NK-92 treated with Interleukin-12 subunit alpha and Interleukin-12 subunit beta, amount 100 ng/mL, for 24 hours (cell line): Measurements from ENCODE around the gene PKDCC.
A peak's percentile ranks its signal among the peaks of the same experiment; 100 is the strongest.

Source experiments
- DNase-seq: peaks from one replicate; lab custom pipeline; 2025; lab: John Stamatoyannopoulos, UW

PKDCC gene

DNA sequence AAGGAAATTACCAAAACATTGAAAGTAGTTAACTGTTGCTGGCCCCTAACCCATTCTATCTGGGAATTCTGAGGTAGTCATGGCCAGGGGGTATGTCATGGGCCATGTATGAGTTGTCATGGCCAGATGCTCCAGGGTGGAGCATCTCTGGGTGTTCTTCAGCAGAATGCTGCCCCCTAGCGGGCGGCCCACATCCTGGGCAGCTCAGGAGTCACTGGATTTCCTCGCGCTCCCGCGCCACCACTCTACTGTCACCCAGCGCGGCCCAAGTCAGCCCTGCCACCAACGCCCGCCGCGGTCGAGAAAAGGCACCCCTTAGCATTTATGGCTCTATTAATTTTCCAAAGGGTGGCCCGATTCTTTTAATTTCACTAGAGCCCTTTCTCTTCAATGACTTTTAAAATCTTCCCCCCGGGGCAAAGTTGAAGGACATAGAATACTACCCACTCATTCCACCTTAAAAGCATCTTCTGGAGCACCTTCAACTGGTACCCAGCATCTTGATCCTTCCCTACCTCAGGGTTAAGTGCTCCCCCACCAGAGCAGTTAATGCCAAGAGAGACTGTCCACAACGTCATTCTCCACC lies 41.6 kb downstream of the PKDCC start:
- DNase-seq = peak; percentile 16

DNA sequence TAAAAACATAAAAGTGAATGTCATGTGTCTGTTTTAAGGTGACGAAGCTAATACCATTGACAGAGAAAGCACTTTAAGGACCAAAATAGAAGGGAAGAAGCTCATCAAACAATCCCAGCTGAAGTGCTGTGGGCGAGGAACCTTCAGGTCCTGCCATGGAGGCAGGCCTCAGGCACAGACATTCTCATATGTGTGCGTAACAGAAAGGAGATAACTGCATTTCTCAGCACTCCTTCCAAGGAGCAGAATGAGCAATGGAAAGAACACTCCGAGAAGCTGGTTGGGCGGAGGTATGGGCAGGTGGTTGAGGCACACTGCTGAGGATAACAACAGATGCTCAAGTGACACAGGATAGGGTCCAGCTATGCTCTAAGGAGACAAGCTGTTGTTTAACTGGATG lies 42.4 kb downstream of the PKDCC start:
- DNase-seq = no peak

DNA sequence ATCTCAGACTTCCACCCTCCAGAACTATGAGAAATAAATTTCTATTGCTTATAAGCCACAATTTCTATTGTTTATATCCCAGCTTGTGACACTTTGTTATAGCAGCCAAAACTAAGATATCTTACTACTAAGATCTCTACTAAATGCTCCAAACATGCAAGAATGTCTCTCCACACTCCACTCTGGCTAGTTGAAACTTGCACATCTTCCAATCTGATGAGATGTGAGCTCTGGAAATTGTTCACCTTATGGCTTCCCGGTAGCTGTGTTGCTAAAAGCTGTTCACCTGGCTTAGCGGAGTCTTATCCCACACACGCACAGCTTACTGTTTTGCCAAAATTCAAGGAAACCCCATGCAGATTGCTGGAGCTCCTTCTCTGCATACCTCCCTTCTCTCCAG lies 43.9 kb downstream of the PKDCC start:
- DNase-seq = no peak

DNA sequence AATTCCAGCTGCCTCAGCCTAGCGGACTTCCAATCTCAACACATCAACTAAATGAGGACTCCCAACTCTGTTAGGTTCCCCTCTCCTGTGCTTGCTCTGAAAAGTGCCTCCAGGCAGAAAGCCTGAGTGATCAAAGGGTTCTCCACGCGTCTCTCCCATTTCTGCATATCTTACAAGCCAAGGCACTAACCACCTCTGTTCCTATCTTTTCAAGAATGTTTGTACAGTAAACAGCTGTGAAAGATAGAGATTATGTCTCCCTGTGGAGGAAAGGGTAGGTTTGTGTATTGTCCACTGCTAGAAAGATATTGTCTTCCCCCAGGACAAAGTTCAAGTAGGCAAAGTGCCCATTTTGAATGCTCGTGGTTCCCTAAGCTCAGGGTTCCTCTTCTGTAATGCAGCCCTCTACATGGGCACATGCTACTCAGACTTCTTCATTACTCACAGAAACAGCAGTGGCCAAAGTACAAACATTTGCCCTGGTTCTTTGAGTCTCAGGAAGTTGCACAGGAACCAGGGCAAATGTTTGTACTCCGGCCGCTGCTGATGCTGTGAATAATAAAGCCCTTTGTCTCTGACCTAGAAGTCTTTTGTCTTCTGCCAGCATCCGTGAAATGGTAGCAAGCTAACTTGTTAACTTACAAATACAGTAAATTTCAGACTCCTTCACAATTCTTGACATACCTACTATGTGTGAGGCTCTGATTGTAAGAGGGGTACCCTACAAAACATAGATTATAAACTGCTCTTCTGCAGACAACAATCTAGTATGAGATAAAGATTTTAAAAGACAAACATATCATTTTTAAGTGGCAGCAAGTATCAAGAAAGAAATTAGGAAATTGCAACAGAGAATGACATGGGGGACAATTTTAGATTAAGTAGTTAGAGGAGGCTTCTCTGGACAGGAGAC lies 44.5 kb downstream of the PKDCC start:
- no peak for DNase-seq

DNA sequence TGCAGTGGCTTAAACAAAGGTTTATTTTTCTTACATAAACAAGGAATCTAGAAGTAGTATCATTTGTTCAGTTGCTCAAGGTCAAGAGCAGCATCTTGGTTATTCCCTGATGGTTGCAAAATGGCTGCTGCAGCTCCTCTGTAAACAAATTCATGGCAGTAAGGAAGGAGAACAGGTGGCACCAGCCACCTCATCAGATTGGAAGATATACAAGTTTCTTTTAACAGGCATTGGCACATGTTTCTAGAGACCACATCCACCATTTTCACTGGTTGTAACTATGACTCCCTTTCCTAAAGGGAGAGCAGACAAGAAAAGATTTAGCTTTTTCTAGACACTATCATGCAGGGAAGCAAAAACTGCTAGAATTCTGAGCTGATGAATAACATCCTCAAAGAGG lies 46.3 kb downstream of the PKDCC start:
- DNase-seq = no peak

DNA sequence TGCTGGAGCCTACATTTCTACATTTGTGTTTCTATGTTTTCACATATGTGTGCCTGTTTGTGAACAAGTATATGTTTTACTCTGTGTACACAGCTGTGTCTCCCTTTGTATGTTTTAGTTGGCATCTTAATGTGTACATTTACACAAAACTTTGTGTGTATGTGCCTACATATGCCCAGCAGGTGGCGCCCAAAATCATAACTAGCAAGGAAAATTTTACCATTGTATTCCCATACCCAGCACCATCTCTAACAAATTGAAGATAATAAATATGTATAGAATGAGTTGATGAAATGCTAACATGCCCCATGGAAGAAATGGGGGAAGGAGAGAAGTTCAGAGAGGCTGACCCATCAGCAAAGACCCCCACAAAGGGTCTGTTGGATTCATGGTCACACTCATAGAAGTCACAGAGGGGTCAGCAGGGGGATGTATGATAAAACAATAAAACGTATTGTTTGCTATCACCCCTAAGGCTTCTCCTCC lies 48.1 kb downstream of the PKDCC start:
- peak; percentile 35 for DNase-seq

DNA sequence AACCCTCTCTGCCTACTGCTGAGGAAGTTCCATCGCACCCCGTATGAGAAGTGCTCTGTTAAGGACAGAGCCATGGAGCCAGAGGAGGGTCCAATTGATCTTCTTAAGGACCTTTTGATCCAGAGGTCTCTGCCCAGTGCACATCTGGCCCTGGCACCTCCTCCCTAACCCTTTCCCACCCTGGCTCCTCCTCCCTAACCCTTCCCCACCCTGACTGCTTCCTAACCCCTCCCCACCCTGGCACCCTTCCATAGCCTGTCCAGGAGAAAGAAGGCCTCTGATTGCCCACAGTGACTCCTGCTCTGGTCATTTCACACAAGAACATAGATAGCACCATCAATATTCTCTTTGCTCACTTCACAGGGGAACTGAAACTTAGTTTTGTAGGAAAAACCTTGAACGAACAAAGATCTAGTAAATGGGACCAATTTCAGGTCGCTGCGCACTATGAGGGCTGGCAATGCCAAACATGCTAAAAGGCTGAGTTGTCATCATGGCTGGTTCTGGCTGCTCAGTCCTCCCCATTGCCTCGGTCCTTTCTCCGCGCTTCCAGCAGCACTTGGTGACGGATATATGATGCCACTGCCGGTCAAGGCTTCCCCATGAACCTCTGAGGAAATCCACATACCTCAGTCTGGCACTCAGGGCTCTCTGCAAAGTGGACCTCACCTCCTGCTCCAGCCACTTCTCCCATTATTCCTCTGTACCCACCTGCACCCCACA lies 49.2 kb downstream of the PKDCC start:
- DNase-seq = no peak

DNA sequence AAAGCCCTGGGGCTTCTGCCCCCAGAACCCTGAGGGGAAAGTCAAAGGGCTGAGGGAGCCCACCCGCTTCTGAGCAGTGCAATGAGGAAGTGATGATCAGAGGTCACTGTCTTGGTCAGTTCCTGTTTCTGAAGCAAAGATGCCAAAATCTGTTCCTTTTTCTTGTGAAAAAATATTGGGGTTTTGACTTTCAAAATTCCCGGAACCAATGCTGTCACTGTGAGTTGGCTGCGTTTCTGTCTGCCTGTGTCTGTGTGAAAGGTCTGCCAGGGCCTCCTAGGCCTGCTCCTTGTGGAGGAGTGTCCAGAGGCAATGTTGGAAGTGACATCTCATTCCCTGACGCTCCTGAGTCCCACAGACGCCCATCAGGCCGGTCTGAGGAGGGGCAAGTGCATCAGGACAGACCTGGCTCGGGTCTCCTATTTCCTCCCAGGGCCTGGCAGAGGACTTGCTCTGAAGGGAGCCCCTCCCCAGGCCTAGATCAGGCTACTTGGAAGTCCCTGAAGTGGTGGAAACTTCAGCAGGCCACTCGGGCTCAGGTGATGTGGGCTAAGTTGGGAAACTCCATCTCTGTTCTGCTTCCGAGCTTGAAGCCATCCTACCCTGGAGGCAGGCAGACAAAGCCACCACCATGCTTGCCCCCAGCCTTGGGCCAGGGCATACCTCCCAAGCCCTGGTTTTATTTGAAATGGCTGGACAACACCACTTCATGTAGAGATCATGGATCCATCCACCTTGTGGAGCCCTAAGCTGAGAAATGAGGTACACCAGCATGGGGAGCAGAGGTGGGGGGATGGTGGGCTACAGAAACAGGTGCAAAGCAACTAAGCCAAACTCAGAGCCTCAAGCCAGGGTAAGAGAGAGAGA lies 51.0 kb downstream of the PKDCC start:
- no peak for DNase-seq

DNA sequence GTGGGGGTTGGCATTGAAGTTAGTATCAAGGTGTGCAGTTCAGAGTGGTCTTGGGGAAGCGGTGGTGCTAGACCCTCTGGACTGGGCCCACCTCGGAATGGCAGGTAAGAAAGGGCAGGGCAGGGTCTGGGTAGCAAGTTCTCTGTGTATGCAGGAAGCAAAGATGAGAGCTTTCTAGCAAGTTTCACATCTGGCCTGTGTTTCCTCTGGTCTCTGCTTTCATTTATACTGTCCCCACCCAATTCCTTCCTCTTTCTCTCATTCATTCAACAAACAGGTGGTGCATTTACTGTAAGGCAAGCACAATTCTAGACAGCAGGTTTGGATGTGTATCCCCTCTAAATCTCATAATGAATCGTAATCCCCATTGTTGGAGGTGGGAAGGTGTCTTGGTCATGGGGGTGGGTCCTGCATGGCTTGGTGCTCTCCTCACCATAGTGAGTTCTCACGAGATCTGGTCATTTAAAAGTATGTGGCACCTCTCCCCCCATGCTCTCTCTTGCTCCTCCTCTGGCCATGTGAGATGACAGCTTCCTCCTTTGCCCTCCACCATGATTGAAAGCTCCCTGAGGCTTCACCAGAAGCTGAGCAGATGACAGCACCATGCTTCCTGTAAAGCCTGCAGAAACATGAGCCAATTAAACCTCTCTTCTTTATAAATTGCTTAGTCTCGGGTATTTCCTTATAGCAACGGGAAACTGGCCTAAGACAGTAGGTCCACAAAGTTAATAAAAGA lies 51.8 kb downstream of the PKDCC start:
- DNase-seq = no peak

DNA sequence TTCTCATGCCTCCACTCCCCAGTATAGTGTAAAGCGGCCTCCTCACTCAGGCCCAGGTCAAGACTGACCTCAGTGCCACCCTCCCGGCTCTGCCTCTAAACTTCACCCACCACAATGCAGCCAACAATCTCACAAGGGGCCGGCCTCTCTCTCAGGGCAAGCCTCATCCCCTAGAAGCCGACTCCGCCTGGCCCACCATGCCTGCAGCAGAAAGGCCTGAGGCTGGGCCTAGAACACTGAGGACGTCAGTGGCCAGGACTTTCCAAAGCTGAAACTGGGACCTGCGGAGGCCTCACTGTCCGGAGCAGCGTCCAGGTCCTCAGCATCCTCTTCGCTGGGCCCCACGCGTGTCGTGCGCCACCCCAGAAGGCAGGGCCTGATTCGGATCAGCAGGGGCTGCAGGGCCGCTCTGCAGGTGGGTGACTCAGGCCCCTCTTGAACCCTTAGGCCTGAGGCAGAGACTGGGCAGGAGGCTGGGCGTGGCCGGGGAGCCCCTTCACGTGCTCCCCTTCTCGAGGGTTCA lies 52.9 kb downstream of the PKDCC start:
- DNase-seq = no peak

DNA sequence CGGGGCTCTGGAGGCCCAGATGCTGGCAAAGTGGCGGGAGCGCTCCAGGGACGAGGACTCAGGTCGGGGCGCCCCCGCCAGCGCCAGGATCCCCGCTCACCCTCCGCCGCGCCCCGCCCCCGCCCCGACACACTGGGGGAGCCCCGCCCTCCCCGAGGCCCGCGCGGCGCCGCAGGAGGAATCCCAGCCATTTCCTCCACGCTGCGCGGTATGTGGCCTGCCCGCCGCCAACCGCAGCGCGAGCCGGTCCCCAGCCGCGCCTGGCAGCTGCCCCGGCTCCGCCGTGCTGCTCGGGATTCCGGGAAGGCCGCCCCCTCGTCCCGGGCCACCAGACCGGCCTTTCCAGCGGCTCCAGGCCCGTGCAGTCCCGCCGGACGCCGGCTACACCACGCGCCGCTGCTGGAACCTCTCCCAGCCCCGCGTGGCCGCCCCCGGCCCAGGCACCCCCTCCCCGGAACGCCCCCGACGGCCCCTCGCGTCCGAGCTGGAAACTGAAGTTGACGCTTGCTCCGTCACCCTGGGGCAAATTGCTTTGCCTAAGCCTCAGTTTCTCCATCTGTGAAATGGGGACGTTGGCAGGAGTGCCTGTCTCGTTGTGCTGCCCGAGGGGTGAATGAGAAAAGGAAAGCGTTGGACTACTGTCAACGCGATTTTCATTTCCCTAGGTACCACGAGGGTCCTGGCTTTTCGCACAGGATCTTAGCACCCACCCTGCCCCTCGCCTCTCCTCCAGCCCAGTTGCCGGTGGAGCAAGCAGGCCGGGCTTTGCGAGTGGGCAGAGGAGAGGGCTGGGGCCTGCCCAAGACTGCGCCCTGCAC lies 53.6 kb downstream of the PKDCC start:
- DNase-seq = no peak

DNA sequence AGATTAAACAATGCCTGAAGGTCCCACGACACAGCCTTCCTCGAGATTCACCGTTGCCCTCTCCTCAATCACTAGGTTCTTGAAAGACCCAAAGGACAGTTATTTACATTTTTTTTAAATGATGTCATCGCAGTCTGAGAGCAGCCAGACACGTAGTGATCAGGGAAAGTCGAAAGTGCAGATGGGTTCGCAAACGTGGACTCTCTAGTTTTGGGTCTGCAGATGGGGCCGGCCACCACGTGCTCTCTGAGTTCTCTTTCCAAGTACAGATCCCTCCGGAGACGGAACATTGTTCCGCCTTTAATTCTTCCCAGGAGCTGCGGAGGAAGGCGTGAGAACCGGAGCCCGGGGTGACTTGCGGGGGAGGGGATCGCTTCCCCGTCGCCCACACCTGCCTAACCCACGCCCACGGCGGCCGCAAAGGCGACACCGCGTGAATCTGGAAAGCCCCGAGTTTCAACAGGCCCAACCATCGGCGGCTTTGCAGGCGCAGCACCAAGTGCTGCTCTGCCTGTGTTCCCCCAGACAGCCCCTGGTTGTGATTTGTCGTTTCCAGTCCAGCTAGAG lies 54.3 kb downstream of the PKDCC start:
- DNase-seq = peak; percentile 88

DNA sequence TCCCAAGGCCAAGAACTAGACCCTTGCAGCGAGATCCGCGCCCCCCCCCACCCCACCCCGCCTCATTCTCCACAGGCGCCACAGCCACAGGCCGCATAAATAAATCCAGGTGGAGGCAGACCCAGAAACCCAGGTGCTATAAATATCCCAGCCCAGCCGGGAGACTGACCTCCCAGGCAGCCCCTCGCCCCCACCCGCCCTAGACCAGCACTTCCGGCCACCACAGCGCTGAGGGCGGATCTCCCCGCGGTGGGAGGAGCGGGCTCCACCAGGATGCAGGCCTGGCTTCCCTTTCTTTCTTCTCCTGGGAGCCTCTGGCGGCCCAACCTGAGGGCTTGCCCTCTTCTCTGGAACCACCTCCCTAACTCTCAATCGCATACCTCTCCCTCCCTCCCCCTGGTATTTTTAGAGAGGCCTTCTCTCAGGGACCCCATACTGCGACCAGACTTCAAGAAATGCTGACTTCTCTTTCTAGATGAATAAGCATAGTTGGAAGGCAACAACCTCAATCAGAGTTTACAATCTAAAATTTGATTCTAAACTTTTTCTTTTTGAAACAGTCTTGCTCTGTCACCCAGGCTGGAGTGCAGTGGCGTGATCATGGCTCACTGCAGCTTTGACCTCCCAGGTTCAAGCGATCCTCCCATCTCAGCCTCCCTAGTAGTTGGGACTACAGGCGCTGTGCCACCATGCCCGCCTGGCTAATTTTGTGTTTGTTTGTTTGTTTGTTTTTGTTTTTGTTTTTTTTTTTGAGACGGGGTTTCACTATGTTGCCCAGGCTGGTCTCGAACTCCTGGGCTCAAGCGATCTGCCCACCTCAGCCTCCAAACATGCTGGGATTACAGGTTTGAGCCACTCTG lies 55.0 kb downstream of the PKDCC start:
- peak; percentile 76 for DNase-seq

DNA sequence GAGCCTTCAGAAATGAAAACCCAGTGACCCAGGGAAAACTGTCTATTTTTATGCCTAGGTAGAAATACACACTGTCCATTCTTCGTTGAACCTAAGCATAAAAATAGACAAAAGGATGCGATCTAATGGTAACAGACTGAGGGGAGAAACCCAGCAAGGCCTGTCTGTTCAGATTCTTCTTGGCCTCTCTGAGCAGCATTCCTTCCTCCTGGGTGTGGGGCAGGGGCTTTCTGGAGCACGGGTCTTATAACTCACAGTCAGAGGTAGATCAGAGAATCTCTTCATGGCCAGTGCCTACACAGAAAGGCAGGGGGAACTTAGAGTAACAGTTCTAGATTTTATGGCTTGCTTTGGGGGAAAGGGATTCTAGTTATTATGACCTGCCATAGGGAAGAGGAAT lies 56.0 kb downstream of the PKDCC start:
- DNase-seq = no peak

DNA sequence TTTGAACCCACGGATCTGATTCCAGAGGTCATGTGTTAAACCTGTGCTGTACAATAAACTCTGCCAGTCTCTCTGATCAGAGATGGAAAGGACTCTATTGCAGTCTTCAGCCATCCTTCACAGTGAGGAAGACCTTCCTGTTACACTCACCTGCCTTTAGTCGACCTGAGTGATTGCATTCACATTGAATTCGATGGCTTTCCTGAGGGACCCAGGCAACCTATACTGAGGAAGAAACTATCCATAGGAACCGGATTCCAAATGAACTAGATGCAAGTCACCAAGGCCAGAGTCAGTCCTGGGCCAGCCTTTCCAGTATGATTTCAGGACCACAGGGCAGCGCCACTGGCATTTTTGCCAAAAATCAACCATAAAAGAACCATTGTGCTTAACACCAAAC lies 56.8 kb downstream of the PKDCC start:
- no peak for DNase-seq

DNA sequence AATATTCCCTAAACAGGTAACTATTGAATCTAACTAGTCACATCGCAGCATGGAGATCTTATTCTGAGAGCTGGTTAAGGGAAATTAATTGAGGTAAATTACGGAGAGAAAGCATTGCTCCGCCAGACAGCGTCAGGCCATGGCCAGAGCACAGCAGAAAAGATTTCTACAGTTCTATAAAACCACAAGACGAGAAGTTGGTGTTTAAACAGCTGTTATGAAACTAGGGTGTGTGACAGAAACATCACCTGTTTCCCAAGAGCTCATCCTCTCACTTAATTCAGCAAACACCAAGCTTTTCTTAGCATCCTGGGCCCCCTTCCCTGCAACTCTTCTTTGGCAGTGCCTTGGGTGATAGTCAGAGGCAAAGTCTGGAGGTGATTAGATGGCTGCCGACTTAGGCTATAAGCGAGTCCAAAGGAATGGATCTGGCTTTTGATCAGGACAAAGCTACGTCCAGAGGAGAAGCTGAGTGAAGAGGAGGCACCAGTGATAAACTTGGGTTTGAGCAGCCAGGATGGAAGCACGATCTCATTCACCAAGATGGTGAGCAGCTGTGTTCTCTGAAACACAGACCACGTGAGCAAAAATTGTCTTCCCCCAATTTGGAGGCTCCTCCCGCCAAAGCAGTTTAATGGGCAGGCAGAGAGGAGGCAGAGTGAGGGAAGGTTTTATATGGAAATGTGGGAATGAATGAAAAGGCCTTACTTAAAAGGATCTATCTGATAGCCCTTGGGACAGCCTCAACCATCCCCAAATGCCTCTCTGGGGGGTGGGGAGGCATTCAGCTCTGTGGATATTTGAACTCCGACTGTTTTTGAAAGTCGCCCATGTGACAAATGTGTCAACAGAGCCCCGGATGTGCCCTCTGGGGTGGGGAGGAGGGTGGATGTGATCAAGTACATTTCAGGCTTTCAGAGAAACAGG lies 57.8 kb downstream of the PKDCC start:
- DNase-seq = peak; percentile 76

DNA sequence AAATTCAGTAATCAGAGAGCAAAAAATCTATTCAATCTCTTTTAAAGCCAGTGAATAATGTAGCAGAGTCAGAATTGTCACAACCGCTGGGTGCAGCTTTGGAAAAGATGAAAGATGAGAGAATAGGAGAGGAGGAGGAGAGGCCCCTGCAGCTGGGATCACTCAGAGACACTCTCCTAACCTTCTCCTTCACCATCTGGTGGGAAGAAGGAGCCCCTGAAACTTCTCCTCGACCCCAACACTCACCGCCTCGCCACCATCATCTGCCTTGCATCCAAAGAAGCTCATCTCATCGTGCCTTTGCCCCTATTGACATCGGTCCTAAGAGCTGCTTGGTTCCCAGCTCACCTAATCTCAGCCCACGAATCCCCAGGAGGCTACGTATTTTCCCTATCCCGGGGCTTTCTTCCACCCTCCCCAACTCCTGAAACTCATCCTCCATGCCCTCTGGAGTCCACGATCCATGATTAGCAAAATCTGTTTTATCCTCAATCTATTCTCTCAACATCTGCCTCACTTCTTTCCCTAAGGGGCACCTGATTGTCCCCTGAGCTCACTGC lies 58.5 kb downstream of the PKDCC start:
- DNase-seq = no peak
